OCI-LY7 (cell line): ENCODE data around the gene ALG6. TPM values are rescaled to one million over a fixed set of nuclear protein-coding genes. Genes with fewer than 3 reads are reported as not detected.
"Not testable (repeated sequence)": the region's sequence is repeated elsewhere in the genome, so short reads cannot be mapped to it uniquely, and the experiment has no call there.

Source experiments
- BruUV-seq: library from RNA; stranded (reverse); fragments of 400-500 nt; replicated peaks from 2 replicates; lab custom pipeline; 2021; lab: Mats Ljungman, UMichigan
- CTCF ChIA-PET: fragments of 300-600 bp; sonication (Branson Sonifier 250); formaldehyde crosslinking; loops from one replicate; lab custom pipeline; 2022; ENCODE audit warnings: antibody characterized with exemption; ENCODE audit not compliant: unreplicated experiment; lab: Charles Lee
- POLR2A ChIA-PET: fragments of 300-600 bp; sonication (Branson Sonifier 250); formaldehyde crosslinking; loops from one replicate; lab custom pipeline; 2022; ENCODE audit warnings: antibody characterized with exemption; lab: Charles Lee
- DNase-seq: peaks from one replicate; pipeline ENCODE4 v3.0.0-alpha.2; 2015; ENCODE audit warnings: low spot score
- H2AFZ ChIP-seq: fragments of 200-600 bp; sonication (generic), shearing (Covaris generic); 2 replicates; pipeline ENCODE4 v1.6.1; 2014; ENCODE audit warnings: mild to moderate bottlenecking, antibody characterized with exemption, low read length, moderate library complexity
- H3K27ac ChIP-seq: fragments of 200-600 bp; sonication (generic); 2 replicates; pipeline ENCODE4 v1.5.1; 2014; ENCODE audit warnings: mixed run types, low read depth, mild to moderate bottlenecking, moderate library complexity, low read length, inconsistent platforms; ENCODE audit not compliant: poor library complexity, severe bottlenecking
- H3K36me3 ChIP-seq: fragments of 200-600 bp; sonication (generic); 2 replicates; pipeline ENCODE4 v1.6.1; 2014; ENCODE audit warnings: mild to moderate bottlenecking, antibody characterized with exemption, low read length, moderate library complexity, mixed read lengths; ENCODE audit not compliant: insufficient read depth
- H3K4me1 ChIP-seq: fragments of 200-600 bp; sonication (generic); 2 replicates; pipeline ENCODE4 v1.5.1; 2014; ENCODE audit warnings: mild to moderate bottlenecking, low read length; ENCODE audit not compliant: insufficient read depth, poor library complexity, severe bottlenecking
- H3K4me2 ChIP-seq: fragments of 200-600 bp; sonication (generic); 2 replicates; pipeline ENCODE4 v1.6.1; 2014; ENCODE audit warnings: mild to moderate bottlenecking, low read length
- H3K4me3 ChIP-seq: fragments of 200-600 bp; sonication (generic); 2 replicates; pipeline ENCODE4 v1.5.1; 2014; ENCODE audit warnings: mild to moderate bottlenecking, low read depth, low read length; ENCODE audit not compliant: poor library complexity, severe bottlenecking
- H3K79me2 ChIP-seq: fragments of 200-600 bp; sonication (generic); 2 replicates; pipeline ENCODE4 v1.6.1; 2016; ENCODE audit warnings: low read depth, mild to moderate bottlenecking, low read length, moderate library complexity, mixed read lengths; ENCODE audit not compliant: insufficient read depth
- H3K9me2 ChIP-seq: fragments of 200-600 bp; sonication (generic); 2 replicates; pipeline ENCODE4 v1.6.1; 2016; ENCODE audit warnings: mild to moderate bottlenecking, low read length, mixed read lengths; ENCODE audit not compliant: insufficient read depth
- H3K9me3 ChIP-seq: fragments of 200-600 bp; sonication (generic); 2 replicates; pipeline ENCODE4 v1.6.1; 2014; ENCODE audit warnings: mild to moderate bottlenecking, mixed run types, low read length, mixed read lengths
- H4K20me1 ChIP-seq: fragments of 200-600 bp; sonication (generic); 2 replicates; pipeline ENCODE4 v1.6.1; 2014; ENCODE audit warnings: mild to moderate bottlenecking, antibody characterized with exemption, low read length, moderate library complexity, mixed read lengths; ENCODE audit not compliant: insufficient read depth
- CTCF ChIP-seq: fragments of 200-600 bp; sonication (generic); conservative IDR thresholded peaks from 2 replicates; pipeline ENCODE4 v1.5.1; 2014; ENCODE audit warnings: mild to moderate bottlenecking, antibody characterized with exemption, low read length, moderate library complexity, mixed read lengths
- EZH2phosphoT487 ChIP-seq: fragments of 200-600 bp; sonication (generic); IDR thresholded peaks from 2 replicates; pipeline ENCODE4 v1.6.1; 2018; ENCODE audit warnings: low read depth, borderline replicate concordance, mild to moderate bottlenecking, mixed run types, antibody characterized with exemption, low read length, moderate library complexity, mixed read lengths
- intact Hi-C: fragments of 100-400 bp; cut with micrococcal nuclease; formaldehyde crosslinking; loops from one replicate; pipeline ENCODE4 v1.10.0; 2022; ENCODE audit not compliant: unreplicated experiment
- total RNA-seq, 2 experiments: library from RNA; depleted of rRNA in 1 of 2; stranded (reverse); fragments of >200 nt in 1 of 2; shearing (Covaris generic) in 1 of 2; gene quantifications; 2 replicates each; pipeline ENCODE4 v1.2.3, GENCODE V29; 2014 to 2022

ALG6 gene
- total RNA-seq, 2 experiments from 2014 or later: 29.3 to 34.1 TPM

- Histone ChIP-seq H3K27ac (no peak overlapping the region), H3K79me2 (no peaks in the 10 kb centered on the region), H3K4me2 (no peak overlapping the region), H3K36me3 (peaks cover 58% of the 10 kb centered on the region), H3K4me3 (no peak overlapping the region), H4K20me1 (no peaks in the 10 kb centered on the region), H3K9me2 (no peaks in the 10 kb centered on the region), H3K9me3 (peaks cover 16% of the 10 kb centered on the region), H3K4me1 (no peaks in the 10 kb centered on the region), H2AFZ (no peak overlapping the region)
- BruUV-seq: no TSS peak
- ChIA-PET CTCF (interaction anchor here (0.7 kb wide), 1 partner anchor 96 kb away, joined by 3 read pairs; no protein-coding TSS in a partner anchor), POLR2A (no interaction called here)
- intact Hi-C loops: no loop called here
- no peak for DNase-seq
- TF ChIP-seq EZH2phosphoT487 (no peak), CTCF (no peak)
Observed at GRCh38 chr1:63466181-63466580, 98.8 kb downstream of the ALG6 start.

- Histone ChIP-seq H3K9me2 (no peaks in the 10 kb centered on the region), H3K4me2 (no peak overlapping the region), H2AFZ (no peak overlapping the region), H3K36me3 (peaks cover 58% of the 10 kb centered on the region), H3K4me1 (no peaks in the 10 kb centered on the region), H3K79me2 (no peaks in the 10 kb centered on the region), H4K20me1 (no peaks in the 10 kb centered on the region), H3K9me3 (peaks cover 10% of the 10 kb centered on the region), H3K27ac (no peak overlapping the region), H3K4me3 (no peak overlapping the region)
- intact Hi-C loops: no loop called here
- DNase-seq: no peak
- POLR2A ChIA-PET: no interaction called here
- no TSS peak for BruUV-seq
- CTCF ChIA-PET: interaction anchor here (0.7 kb wide), 1 partner anchor 96 kb away, joined by 3 read pairs; no protein-coding TSS in a partner anchor
- TF ChIP-seq CTCF: no peak; the same call in 1 of the 2 replicates
- no peak for TF ChIP-seq EZH2phosphoT487
Observed at GRCh38 chr1:63466759-63467158, 99.3 kb downstream of the ALG6 start.

GRCh38 chr1:63468683-63469082 lies 101.3 kb downstream of the ALG6 start:
- H3K9me3 ChIP-seq, DNase-seq, BruUV-seq, H3K4me2 ChIP-seq, H3K27ac ChIP-seq, H3K9me2 ChIP-seq, H4K20me1 ChIP-seq, H3K79me2 ChIP-seq, CTCF ChIA-PET, H3K4me3 ChIP-seq, H2AFZ ChIP-seq, H3K4me1 ChIP-seq, intact Hi-C loops: not testable (repeated sequence)
- POLR2A ChIA-PET: interaction anchor here (0.8 kb wide), 1 partner anchor 53 kb away, joined by 4 read pairs; no protein-coding TSS in a partner anchor
- peaks cover 44% of the 10 kb centered on the region for H3K36me3 ChIP-seq
